Esophagus muscularis mucosa (tissue), 3 donors: ENCODE results near the gene GRAMD2A.

Experiments used
- POLR2A ChIP-seq: fragments of 450-650 bp; IDR thresholded peaks from one replicate; pipeline ENCODE4 v1.6.1; 2017; ENCODE audit warnings: antibody characterized with exemption, moderate library complexity, mild to moderate bottlenecking, low read depth
- TF ChIP-seq, protein P1 (sequence below), 3 experiments: fragments of 200-600 bp in 2 of 3; fragments of 450-650 bp in 1 of 3; sonication (generic) in 2 of 3; IDR thresholded peaks; one replicate each; pipeline ENCODE4 v1.5.1; 2017 to 2019; ENCODE audit warnings: antibody characterized with exemption in 3 of 3, mild to moderate bottlenecking in 2 of 3, moderate library complexity in 1 of 3

DNA sequence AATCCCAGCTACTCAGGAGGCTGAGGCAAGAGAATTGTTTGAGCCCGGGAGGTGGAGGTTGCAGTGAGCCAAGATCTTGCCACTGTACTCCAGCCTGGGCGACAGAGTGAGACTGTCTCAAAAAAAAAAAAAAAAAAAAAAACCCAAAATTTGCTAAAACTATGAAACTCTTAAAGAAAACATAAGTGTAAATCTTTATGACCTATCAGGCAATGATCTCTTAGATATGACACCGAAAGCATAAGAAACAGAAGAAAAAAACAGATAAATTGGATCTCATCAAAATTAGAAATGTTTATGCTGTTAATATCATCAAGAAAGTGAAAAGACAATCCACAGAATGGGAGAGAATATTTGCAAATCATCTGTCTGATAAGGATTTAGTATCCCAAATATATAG is 15.3 kb downstream of the GRAMD2A start:
- TF ChIP-seq, protein P1, sequence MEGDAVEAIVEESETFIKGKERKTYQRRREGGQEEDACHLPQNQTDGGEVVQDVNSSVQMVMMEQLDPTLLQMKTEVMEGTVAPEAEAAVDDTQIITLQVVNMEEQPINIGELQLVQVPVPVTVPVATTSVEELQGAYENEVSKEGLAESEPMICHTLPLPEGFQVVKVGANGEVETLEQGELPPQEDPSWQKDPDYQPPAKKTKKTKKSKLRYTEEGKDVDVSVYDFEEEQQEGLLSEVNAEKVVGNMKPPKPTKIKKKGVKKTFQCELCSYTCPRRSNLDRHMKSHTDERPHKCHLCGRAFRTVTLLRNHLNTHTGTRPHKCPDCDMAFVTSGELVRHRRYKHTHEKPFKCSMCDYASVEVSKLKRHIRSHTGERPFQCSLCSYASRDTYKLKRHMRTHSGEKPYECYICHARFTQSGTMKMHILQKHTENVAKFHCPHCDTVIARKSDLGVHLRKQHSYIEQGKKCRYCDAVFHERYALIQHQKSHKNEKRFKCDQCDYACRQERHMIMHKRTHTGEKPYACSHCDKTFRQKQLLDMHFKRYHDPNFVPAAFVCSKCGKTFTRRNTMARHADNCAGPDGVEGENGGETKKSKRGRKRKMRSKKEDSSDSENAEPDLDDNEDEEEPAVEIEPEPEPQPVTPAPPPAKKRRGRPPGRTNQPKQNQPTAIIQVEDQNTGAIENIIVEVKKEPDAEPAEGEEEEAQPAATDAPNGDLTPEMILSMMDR (IDR thresholded peaks at IDR 0.05) = no peak
- TF ChIP-seq POLR2A = no peak
